Thyroid gland (tissue), 4 donors: Measurements from ENCODE around the gene SS18L1. TPM values are rescaled to one million over a fixed set of nuclear protein-coding genes. Genes with fewer than 3 reads are reported as not detected.

ENCODE experiments used
- DNase-seq, 2 donors: peaks; one replicate each; pipeline ENCODE4 v3.0.0-alpha.2; 2019
- H3K27ac ChIP-seq, 3 donors: fragments of 200-600 bp; sonication (generic); 1 replicate in 2 of 3; 2 replicates in 1 of 3; pipeline ENCODE4 v1.5.1; 2016 to 2019; ENCODE audit warnings: mild to moderate bottlenecking in 1 of 3, moderate library complexity in 1 of 3
- H3K27me3 ChIP-seq: fragments of 200-600 bp; sonication (generic); one replicate; pipeline ENCODE4 v1.5.1; 2019
- H3K36me3 ChIP-seq, 2 donors: fragments of 200-600 bp; sonication (generic); one replicate each; pipeline ENCODE4 v1.5.1; 2016 to 2019
- H3K4me1 ChIP-seq, 2 donors: fragments of 200-600 bp; sonication (generic); one replicate each; pipeline ENCODE4 v1.5.1; 2017 to 2019
- H3K4me3 ChIP-seq, 3 donors: fragments of 200-600 bp; sonication (generic); replicated peaks in 1 of 3; 1 replicate in 2 of 3; 2 replicates in 1 of 3; pipeline ENCODE4 v1.5.1; 2016; ENCODE audit warnings: mild to moderate bottlenecking in 1 of 3
- H3K9me3 ChIP-seq: fragments of 200-600 bp; sonication (generic); one replicate; pipeline ENCODE4 v1.5.1; 2017
- CTCF ChIP-seq, 6 experiments: fragments of 200-600 bp in 3 of 6; fragments of 450-650 bp in 3 of 6; sonication (generic) in 3 of 6; IDR thresholded peaks; one replicate each; pipeline ENCODE4 v1.5.1; 2016 to 2019; ENCODE audit warnings: antibody characterized with exemption in 6 of 6, mild to moderate bottlenecking in 2 of 6, inconsistent platforms in 1 of 6, moderate library complexity in 1 of 6
- POLR2A ChIP-seq, 2 donors: fragments of 450-650 bp; IDR thresholded peaks; one replicate each; pipeline ENCODE4 v1.6.1; 2017; ENCODE audit warnings: antibody characterized with exemption in 2 of 2, mild to moderate bottlenecking in 2 of 2, moderate library complexity in 1 of 2
- WGBS, 2 donors: methylation state at CpG; one replicate each; pipeline ENCODE4 v1.1.5; 2017; 5-methylcytosine and 5-hydroxymethylcytosine counted together
- intact Hi-C: fragments of 100-400 bp; cut with DNase I; formaldehyde crosslinking; loops from one replicate; pipeline ENCODE4 v1.15.1; 2023
- total RNA-seq, 4 donors: library from RNA; depleted of rRNA; stranded (reverse); fragments of >200 nt; gene quantifications; one replicate each; pipeline ENCODE4 v1.2.3, GENCODE V29; 2016

The SS18L1 gene
- total RNA-seq, 4 donors from 2014 or later: 12.2 to 22.0 (median 15.2) TPM

- Histone ChIP-seq H3K36me3 (peaks cover 37 to 49% of the 10 kb centered on the region in 2 donors), H3K27ac (no peak overlapping the region), H3K4me1 (no peaks in the 10 kb centered on the region), H3K27me3 (no peaks in the 10 kb centered on the region), H3K4me3 (no peak overlapping the region), H3K9me3 (no peaks in the 10 kb centered on the region)
- WGBS, 2 donors: 63 to 89% methylated on average over 3 to 5 of the region's 5 CpGs
- DNase-seq: no peak
- TF ChIP-seq POLR2A (IDR thresholded peaks at IDR 0.05): no peak
- no peak for TF ChIP-seq CTCF (IDR thresholded peaks at IDR 0.05)
- intact Hi-C loops: no loop called here
Observed at GRCh38 chr20:62202083-62202395, 58.5 kb downstream of the SS18L1 start.

- Histone ChIP-seq H3K9me3 (no peaks in the 10 kb centered on the region), H3K4me1 (no peaks in the 10 kb centered on the region), H3K27me3 (no peaks in the 10 kb centered on the region), H3K36me3 (peaks cover 35 to 45% of the 10 kb centered on the region in 2 donors), H3K27ac (no peak overlapping the region), H3K4me3 (no peak overlapping the region)
- intact Hi-C loops: no loop called here
- DNase-seq: no peak
- no peak for TF ChIP-seq POLR2A (IDR thresholded peaks at IDR 0.05)
- no peak for TF ChIP-seq CTCF (IDR thresholded peaks at IDR 0.05)
- WGBS, 2 donors: 89 to 90% methylated on average over 23 of the region's 23 CpGs
Observed at GRCh38 chr20:62202676-62203377, 59.3 kb downstream of the SS18L1 start.

GRCh38 chr20:62203378-62204030 lies 59.9 kb downstream of the SS18L1 start:
- intact Hi-C loops: no loop called here
- H3K9me3 ChIP-seq: no peaks in the 10 kb centered on the region
- no peak overlapping the region for H3K4me3 ChIP-seq
- no peaks in the 10 kb centered on the region for H3K27me3 ChIP-seq
- TF ChIP-seq CTCF (IDR thresholded peaks at IDR 0.05): no peak
- no peak for TF ChIP-seq POLR2A (IDR thresholded peaks at IDR 0.05)
- WGBS, 2 donors: 86 to 88% methylated on average over 22 of the region's 22 CpGs
- no peak overlapping the region for H3K27ac ChIP-seq
- peaks cover 33 to 38% of the 10 kb centered on the region in 2 donors for H3K36me3 ChIP-seq
- DNase-seq: no peak
- no peaks in the 10 kb centered on the region for H3K4me1 ChIP-seq

- DNase-seq: no peak
- Histone ChIP-seq H3K36me3 (peaks cover 14 to 20% of the 10 kb centered on the region in 2 donors), H3K27ac (no peak overlapping the region), H3K4me3 (no peak overlapping the region), H3K27me3 (no peaks in the 10 kb centered on the region), H3K4me1 (no peaks in the 10 kb centered on the region), H3K9me3 (no peaks in the 10 kb centered on the region)
- WGBS, 2 donors: 92 to 94% methylated on average over 37 to 38 of the region's 38 CpGs
- intact Hi-C loops: no loop called here
- TF ChIP-seq POLR2A (IDR thresholded peaks at IDR 0.05) (no peak), CTCF (IDR thresholded peaks at IDR 0.05) (no peak)
Observed at GRCh38 chr20:62205618-62206387, 62.2 kb downstream of the SS18L1 start.

- intact Hi-C loops: no loop called here
- 81 to 87% methylated on average over 17 of the region's 17 CpGs for whole genome bisulfite sequencing, 2 donors
- DNase-seq: no peak
- no peak for TF ChIP-seq CTCF (IDR thresholded peaks at IDR 0.05)
- no peak for TF ChIP-seq POLR2A (IDR thresholded peaks at IDR 0.05)
- Histone ChIP-seq H3K27me3 (no peaks in the 10 kb centered on the region), H3K36me3 (peaks cover 8 to 14% of the 10 kb centered on the region in 2 donors), H3K4me3 (no peak overlapping the region), H3K27ac (no peak overlapping the region), H3K4me1 (no peaks in the 10 kb centered on the region), H3K9me3 (no peaks in the 10 kb centered on the region)
Observed at GRCh38 chr20:62206388-62206775, 62.8 kb downstream of the SS18L1 start.
